GM18868 (cell line): Measurements from ENCODE around the gene FBXO33.
"Not testable (repeated sequence)": the region's sequence is repeated elsewhere in the genome, so short reads cannot be mapped to it uniquely, and the experiment has no call there.

Experiments used
- ATAC-seq: cut with Tn5 transposase; IDR thresholded peaks from one replicate; pipeline ENCODE4 v1.9.1; 2021; ENCODE audit warnings: mild to moderate bottlenecking, moderate library complexity; ENCODE audit not compliant: unreplicated experiment

FBXO33 gene

DNA sequence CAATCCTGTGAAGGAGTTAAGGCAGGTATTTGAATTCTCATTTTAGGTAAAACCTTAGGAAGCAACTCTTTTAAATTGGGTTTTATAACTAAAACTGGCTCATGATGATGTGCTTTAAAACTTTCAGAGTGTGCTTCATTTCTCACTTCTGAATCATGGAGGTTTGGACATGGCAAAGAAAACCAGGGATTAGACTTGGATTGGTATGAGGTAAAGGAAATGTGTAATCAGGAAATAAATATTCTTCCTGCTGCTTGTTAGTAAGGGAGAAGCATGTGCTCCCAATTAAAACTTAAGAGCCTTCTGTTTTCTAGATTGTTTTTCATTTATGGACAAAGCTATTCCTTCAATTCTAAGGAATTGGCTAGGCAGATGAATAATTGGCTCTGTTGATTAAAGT is 57.4 kb downstream of the FBXO33 start:
- ATAC-seq, result no peak

DNA sequence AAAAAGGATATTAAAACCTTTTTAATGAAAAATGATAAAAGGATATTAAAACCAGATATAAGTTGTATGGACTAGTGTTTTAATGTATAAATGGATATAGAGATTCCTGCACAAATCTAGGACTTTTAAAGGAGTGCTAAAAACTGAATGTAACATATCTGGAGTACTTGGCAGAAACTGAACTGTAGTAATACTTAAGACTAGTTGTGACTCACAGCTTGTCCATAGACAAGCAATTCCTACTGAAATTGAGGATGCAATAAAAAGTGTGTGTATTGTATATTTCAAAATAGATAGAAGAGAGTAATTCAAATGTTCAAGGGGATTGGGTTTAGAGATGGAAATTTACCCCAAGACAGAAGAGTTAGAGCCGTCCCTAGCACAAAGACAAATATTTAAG is 59.6 kb downstream of the FBXO33 start:
- ATAC-seq, result no peak

DNA sequence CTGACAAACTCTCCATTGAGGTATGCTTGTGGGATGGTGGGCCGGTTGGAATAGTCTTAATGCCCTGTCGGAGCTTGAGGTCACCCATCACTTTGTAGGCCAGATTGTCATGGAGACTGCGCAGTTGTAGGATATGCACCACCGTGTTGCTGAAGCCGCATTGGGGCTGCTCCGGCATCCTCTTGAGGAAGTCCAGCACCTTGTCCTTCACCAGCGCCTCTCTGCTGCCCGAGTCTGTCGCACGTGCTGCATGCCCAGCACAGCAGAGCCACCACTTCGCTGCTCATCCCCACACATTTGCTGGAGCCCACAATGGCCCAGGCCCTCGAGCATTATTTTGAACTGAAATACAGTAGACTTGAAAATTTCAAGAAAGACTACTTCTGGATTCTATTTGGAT is 61.8 kb downstream of the FBXO33 start:
- ATAC-seq, result no peak

DNA sequence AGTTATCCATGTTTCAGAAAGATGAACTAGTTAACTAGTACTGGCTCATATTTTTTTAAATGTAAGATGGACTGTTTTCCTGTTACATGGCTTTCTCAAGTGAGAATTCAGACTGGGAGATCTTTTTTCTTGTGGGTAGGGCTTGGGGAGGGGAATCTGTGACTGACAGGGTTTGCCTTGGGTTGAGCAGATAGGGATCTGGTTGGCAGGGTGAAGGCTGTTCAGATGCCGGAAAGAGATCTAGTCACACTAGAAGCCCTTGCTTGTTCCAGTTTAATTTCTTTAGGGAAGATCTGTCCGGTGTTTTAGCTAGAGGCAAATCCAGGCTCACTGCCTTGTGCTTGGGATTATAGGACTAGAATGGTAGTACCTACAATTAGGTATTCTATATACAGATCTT is 63.2 kb downstream of the FBXO33 start:
- ATAC-seq, result no peak

DNA sequence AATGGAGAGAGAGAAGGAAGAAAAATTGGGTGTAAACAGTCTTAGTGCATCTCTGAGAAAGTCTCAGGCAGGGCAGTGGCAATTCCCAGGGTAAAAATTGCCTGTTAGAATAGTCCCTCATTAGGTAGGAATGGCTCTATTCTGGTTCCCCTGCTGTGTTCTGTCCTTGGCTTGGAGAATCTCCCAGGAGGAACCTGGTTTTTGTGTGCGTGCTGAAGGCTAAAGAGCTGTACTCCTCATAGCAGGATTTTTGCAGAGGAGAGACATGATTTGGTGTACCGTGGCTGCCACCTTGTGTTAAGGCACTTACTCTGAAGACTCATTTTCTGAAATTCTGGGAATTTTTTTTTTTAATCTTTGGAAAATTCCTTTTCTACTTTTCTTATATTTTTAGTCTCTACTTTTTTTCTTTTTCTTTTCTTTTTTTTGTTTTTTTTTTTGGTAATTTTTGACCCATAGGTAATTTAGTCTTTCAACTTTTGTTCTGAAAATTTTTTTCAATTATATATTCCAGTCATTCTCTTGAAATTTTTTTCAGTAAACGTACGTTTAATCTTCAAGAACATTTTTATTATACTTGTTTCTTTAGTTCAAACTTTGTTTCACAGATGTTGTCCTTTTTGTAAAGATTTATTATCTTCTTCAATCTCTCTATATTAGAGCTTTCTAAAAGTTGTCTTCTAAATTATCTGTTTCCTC is 63.8 kb downstream of the FBXO33 start:
- no peak for ATAC-seq

DNA sequence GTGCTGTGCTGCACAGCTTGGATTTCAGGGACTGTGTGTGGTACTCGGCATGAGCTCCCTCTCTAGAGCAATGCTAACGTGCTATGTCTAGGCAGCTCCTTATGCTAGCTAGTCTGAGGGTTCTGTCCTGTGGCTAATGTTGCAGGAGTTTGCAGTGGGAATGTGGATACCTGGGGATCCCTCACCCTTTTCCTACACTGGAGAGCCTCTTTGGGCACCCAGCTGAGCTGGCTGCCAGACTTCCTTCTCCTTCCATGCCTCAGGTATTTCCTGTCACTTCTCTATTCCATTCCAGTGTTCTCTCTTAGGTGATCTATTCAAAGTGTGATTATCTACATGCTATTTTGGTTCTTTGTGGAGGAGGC is 64.9 kb downstream of the FBXO33 start:
- ATAC-seq, result no peak

DNA sequence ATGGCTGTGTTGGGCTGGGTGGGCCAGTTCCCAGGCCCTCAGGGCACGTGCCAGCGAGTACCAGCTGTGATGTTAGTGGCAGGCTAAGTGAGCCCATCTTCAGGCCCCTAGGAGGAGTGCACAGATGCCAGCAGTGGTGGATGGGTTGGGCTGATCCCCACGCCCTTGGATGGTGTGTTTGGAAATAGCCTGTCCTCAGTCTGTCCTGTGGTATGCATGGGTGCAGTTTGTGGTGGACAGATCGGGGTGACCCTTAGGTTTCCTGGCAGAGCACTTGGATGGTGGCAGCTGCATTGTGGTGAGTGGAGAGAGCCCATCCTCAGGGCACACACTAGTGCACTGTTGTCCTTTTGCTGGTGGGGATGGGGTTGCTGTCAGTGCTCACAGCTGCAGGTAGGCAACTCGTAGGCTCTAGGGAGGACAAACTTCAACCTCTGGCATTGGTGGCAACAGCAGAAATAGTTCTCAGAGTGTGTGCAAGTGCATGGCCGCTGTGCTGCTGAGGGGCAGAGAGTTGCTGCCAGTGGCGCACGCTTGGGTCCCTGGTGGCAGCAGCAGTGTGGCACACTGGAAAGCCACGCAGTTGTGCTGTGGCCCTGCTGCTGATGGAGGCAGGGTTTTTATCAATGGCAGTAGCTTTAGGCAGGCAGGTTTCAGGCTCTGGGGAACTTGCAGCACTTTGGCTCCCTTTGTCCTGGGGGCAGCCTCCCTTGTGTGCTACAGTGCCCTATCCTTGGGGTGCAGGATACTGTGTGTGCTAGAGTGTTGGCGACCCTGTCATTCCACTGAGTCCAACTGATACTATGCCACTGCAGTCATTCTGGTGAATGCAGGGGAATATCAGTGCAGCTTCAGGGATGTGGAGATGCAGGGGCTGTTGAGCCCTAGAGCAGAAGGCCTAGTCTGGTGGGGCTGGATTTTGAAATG is 65.5 kb downstream of the FBXO33 start:
- ATAC-seq, result no peak

DNA sequence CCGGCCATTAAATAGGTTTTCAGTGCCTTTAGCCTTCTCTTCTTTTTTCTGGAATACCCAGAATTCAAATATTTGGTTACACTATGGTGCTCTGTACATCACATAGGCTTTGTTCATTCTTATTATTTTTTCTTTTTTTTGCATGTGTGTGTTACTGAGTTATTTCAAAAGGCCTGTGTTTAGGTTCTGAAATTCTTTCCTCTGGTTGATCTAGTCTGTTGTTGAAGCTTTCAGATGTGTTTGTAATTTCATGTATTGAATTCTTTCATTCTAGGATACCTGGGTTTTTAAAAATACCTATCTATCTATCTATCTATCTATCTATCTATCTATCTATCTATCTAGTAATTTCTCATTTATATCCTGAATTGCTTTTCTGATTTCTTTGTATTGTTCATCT is 66.9 kb downstream of the FBXO33 start:
- ATAC-seq, result no peak

DNA sequence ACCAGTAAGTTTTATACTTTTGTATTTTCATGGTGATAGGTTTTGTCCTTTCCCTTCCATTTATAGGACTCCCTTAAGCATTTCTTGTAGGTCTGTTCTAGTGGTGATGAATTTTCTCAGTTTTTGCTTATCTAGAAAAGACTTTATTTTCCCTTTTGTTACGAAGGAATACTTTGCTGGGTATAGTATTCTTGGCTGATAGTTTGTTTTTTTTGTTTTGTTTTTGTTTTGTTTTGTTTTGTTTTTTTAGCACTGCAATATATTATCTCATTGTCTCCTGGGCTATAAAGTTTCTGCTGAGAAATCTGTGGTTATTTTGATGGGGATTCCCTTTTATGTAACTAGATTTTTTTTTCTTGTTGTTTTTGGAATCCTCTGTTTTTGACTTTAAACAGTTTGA is 67.7 kb downstream of the FBXO33 start:
- ATAC-seq, result no peak

DNA sequence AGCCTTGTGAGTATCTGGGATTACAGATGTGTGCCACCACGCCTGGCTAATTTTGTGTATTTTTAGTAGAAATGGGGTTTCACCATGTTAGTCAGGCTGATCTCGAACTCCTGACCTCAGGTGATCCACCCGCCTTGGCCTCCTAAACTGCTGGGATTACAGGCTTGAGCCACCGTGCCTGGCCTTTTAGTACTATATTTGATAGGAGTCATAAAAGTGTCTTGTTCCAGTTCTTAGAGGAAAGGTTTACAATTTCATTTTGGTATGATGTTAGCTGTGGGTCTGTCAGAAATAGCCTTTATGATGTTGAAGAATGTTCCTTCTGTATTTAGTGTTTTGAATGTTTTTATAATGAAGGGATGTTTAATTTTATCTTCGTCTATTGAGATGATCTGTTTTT is 70.7 kb downstream of the FBXO33 start:
- ATAC-seq, result not testable (repeated sequence)

DNA sequence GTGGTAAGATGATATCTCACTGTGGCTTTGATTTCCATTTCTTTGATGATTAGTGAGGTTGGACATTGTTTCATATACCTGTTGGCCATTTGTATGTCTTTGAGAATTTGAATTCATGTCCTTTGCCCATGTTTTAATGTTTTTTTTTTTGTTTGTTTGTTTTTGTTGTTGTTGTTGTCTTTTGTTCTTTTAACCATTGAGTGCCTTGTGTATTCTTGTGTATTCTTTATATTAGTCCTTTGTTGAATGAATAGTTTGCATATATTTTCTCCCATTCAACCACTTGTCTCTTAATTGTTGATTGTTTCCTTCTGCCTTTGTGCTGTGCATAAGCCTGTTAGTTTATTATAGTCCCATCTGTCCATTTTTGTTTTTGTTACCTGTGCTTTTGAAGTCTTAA is 71.9 kb downstream of the FBXO33 start:
- no peak for ATAC-seq

DNA sequence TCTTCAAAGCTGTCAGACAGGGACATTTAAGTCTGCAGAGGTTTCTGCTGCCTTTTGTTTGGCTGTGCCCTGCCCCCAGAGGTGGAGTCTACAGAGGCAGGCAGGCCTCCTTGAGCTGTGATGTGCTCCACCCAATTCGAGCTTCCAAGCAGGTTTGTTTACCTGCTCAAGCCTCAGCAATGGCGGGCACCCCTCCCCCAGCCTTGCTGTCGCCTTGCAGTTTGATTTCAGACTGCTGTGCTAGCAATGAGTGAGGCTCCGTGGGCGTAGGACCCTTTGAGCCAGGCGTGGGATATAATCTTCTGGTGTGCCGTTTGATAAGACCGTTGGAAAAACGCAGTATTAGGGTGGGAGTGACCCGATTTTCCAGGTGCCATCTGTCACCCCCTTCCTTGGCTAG is 73.2 kb downstream of the FBXO33 start:
- ATAC-seq, result not testable (repeated sequence)

DNA sequence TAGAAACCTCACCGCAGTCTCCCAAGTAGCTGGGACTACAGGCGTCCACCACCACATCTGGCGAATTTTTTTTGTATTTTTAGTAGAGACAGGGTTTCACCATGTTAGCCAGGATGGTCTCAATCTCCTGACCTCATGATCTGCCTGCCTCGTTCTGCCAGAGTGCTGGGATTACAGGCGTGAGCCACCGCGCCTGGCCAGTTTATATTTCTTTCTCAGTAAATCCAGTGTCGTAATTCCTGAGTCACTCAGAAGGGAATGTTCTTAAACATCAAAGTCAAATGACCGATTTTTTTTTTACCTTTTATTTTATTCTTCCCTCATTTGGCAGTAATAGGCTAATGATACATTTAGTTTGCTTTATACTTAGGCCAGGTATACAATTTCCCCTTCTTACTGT is 80.5 kb downstream of the FBXO33 start:
- no peak for ATAC-seq

DNA sequence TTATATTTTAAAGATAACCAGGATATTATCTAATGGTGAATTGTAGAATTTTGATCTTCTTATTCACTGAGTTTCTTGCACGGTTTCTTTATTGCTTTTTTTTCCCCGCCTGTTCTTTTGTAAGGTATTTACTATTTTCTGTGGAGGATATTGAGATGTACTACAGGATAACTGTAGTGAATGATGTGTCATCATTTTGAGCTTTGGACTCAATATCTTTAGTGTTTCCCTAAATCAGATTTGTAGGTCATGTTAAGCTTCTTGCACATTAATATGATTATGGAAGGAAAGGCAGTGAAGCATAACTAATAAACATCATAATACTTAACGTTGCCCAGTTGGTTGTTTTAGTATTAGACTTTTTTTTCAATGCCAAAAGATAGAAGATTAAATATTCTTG is 81.4 kb downstream of the FBXO33 start:
- no peak for ATAC-seq
